Stomach (tissue), 4 donors: ENCODE results near the gene P2RY12.

ENCODE experiments used
- CTCF ChIP-seq, 7 experiments: fragments of 450-650 bp in 4 of 7; fragments of 200-600 bp in 3 of 7; sonication (generic) in 3 of 7; IDR thresholded peaks; one replicate each; pipeline ENCODE4 v1.5.1; 2016 to 2019; ENCODE audit warnings: antibody characterized with exemption in 7 of 7, control low read depth in 2 of 7, mild to moderate bottlenecking in 1 of 7
- POLR2A ChIP-seq, 4 donors: fragments of 450-650 bp; IDR thresholded peaks; one replicate each; pipeline ENCODE4 v1.6.1; 2016; ENCODE audit warnings: antibody characterized with exemption in 4 of 4, control low read depth in 2 of 4, mild to moderate bottlenecking in 1 of 4, moderate library complexity in 1 of 4
- POLR2AphosphoS5 ChIP-seq, 3 donors: sonication (generic); formaldehyde crosslinking; IDR thresholded peaks; one replicate each; pipeline ENCODE4 v1.6.1; 2016; ENCODE audit warnings: antibody characterized with exemption in 3 of 3

DNA sequence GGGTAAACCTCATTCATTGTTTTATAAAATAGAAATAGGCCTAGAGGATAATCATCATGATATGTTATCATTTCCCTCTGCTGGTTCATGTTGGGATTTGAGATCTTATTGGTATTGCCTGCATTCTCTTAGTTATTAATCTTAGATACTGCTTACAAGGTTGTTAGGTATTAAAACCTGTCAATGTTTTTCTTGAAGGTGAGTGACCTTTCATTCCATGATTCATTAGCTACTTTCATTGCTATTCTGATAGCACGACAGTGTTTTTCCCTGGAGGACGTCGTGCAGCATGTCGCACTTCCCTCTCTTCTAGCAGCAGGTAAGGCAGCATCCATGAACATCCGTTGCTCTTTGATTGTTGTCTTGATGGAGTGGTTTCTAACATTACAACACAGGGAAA lies 17.1 kb downstream of the P2RY12 start:
- TF ChIP-seq CTCF (IDR thresholded peaks at IDR 0.05): no peak
- no peak for TF ChIP-seq POLR2A (IDR thresholded peaks at IDR 0.05)
- no peak for TF ChIP-seq POLR2AphosphoS5 (IDR thresholded peaks at IDR 0.05)
